Body of pancreas (tissue), 4 donors: ENCODE measurements around the gene SLF2. TPM values are rescaled to one million over a fixed set of nuclear protein-coding genes. Genes with fewer than 3 reads are reported as not detected.

Experiments used
- ATAC-seq: fragments of 150-250 bp; one replicate; pipeline ENCODE4 v1.9.1; 2016
- DNase-seq, 4 donors: peaks; one replicate each; pipeline ENCODE4 v3.0.0-alpha.2; 2019
- H3K27ac ChIP-seq, 4 donors: fragments of 200-600 bp; sonication (generic); 1 replicate in 3 of 4; 2 replicates in 1 of 4; pipeline versions ENCODE4 v1.5.1 to v1.6.1; 2016 to 2019; ENCODE audit warnings: mild to moderate bottlenecking in 1 of 4, mixed read lengths in 1 of 4, moderate library complexity in 1 of 4
- H3K27me3 ChIP-seq, 2 donors: fragments of 200-600 bp; sonication (generic); one replicate each; pipeline ENCODE4 v1.6.0; 2016; ENCODE audit warnings: mild to moderate bottlenecking in 1 of 2
- H3K36me3 ChIP-seq, 2 donors: fragments of 200-600 bp; sonication (generic); replicated peaks in 1 of 2; 2 replicates each; pipeline ENCODE4 v1.5.1; 2016; ENCODE audit warnings: low read depth in 2 of 2; ENCODE audit not compliant: insufficient read depth in 1 of 2
- H3K4me1 ChIP-seq: fragments of 200-600 bp; sonication (generic); one replicate; pipeline ENCODE4 v1.6.0; 2016
- H3K4me3 ChIP-seq, 2 donors: fragments of 200-600 bp; sonication (generic); 1 replicate in 1 of 2; 2 replicates in 1 of 2; pipeline ENCODE4 v1.5.1; 2016 to 2019
- H3K9me3 ChIP-seq, 3 donors: fragments of 200-600 bp; sonication (generic); 1 replicate in 2 of 3; 2 replicates in 1 of 3; pipeline ENCODE4 v1.5.1; 2016
- POLR2A ChIP-seq, 3 donors: fragments of 450-650 bp; IDR thresholded peaks; one replicate each; pipeline ENCODE4 v1.6.1; 2016; ENCODE audit warnings: antibody characterized with exemption in 3 of 3, mild to moderate bottlenecking in 2 of 3
- WGBS, 2 donors: methylation state at CpG; one replicate each; pipeline ENCODE4 v1.1.5; 2017; 5-methylcytosine and 5-hydroxymethylcytosine counted together
- intact Hi-C: fragments of 100-400 bp; cut with DNase I; formaldehyde crosslinking; loops from one replicate; pipeline ENCODE4 v1.15.1; 2023
- total RNA-seq, 2 donors: library from RNA; depleted of rRNA; stranded (reverse); fragments of >200 nt; gene quantifications; one replicate each; pipeline ENCODE4 v1.1.0, GENCODE V29; 2016
- TF ChIP-seq, protein P1 (sequence below), 7 experiments: fragments of 450-650 bp in 4 of 7; fragments of 200-600 bp in 3 of 7; sonication (generic) in 3 of 7; IDR thresholded peaks; one replicate each; pipeline ENCODE4 v1.5.1; 2016 to 2019; ENCODE audit warnings: antibody characterized with exemption in 7 of 7

Gene SLF2
- total RNA-seq, 2 donors from 2014 or later = 16.2 to 26.7 TPM

- H3K36me3 ChIP-seq = peaks cover 3 to 4% of the 10 kb centered on the region in 2 donors
- no peaks in the 10 kb centered on the region for H3K9me3 ChIP-seq
- no peak overlapping the region for H3K4me3 ChIP-seq
- no peaks in the 10 kb centered on the region for H3K27me3 ChIP-seq
- ATAC-seq (no peak), DNase-seq (no peak)
- 88 to 92% methylated on average over 7 to 18 of the region's 22 CpGs for WGBS, 2 donors
- H3K27ac ChIP-seq = no peak overlapping the region
- peaks cover 13% of the 10 kb centered on the region for H3K4me1 ChIP-seq
- TF ChIP-seq, protein P1, sequence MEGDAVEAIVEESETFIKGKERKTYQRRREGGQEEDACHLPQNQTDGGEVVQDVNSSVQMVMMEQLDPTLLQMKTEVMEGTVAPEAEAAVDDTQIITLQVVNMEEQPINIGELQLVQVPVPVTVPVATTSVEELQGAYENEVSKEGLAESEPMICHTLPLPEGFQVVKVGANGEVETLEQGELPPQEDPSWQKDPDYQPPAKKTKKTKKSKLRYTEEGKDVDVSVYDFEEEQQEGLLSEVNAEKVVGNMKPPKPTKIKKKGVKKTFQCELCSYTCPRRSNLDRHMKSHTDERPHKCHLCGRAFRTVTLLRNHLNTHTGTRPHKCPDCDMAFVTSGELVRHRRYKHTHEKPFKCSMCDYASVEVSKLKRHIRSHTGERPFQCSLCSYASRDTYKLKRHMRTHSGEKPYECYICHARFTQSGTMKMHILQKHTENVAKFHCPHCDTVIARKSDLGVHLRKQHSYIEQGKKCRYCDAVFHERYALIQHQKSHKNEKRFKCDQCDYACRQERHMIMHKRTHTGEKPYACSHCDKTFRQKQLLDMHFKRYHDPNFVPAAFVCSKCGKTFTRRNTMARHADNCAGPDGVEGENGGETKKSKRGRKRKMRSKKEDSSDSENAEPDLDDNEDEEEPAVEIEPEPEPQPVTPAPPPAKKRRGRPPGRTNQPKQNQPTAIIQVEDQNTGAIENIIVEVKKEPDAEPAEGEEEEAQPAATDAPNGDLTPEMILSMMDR (IDR thresholded peaks at IDR 0.05) = no peak
- TF ChIP-seq POLR2A (IDR thresholded peaks at IDR 0.05) = no peak
- intact Hi-C loops = no loop called here
Measured at GRCh38 chr10:101010329-101010728, 97.6 kb downstream of the SLF2 start.

DNA sequence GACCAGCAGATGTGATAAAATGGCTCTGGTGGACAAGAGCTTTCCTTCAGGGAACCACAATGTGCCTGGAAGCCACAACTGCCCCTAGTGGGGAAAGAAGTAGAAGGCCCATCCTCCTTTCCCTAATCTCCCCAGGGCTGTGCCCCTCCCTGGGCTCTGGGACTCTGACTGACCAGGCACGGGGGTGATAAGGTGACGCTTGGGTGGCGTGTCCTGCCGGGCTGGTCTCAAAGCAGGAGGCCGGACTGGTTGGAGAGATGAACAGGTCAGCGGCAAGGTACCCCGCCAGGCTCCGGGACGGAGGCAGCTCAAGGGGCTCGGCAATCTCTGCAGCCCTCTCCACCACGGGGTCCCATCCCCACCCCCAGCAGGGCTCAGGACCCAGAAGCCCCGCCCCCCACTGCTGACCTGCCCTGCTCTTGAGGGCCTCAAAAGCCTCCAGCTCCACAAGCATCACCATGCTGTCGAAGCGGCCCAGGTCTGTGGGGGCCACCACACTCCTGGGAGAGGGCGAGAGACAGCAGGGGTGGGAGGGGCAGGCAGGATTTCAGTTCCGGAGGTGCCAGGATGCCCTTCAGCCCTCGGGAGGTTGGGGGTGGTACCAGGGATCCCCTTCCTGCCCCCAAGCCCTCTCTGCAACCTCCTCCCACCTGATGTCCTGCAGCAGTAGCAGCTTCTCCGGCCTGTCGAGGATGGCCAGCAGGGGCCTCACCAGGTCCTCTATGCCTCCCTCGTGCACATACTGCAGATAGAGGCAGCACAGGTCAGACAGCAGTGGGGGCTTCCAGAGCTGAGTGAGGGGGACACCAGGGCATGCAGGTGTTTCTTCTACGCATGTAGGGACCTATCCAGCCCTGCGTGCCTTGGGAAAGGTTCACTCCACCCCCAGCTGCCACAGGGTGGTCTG is 99.0 kb downstream of the SLF2 start:
- Histone ChIP-seq H3K27me3 (no peaks in the 10 kb centered on the region), H3K4me1 (peaks cover 13% of the 10 kb centered on the region), H3K27ac (no peak overlapping the region), H3K4me3 (no peak overlapping the region), H3K36me3 (no peaks in the 10 kb centered on the region), H3K9me3 (no peaks in the 10 kb centered on the region)
- DNase-seq (no peak), ATAC-seq (no peak)
- no peak for TF ChIP-seq POLR2A (IDR thresholded peaks at IDR 0.05)
- TF ChIP-seq, protein P1 (IDR thresholded peaks at IDR 0.05) = peak in 3 of 7 experiments; percentile 15 to 19 (median 19)
- intact Hi-C loops = no loop called here
- 49 to 52% methylated on average over 11 to 22 of the region's 22 CpGs for WGBS, 2 donors

DNA sequence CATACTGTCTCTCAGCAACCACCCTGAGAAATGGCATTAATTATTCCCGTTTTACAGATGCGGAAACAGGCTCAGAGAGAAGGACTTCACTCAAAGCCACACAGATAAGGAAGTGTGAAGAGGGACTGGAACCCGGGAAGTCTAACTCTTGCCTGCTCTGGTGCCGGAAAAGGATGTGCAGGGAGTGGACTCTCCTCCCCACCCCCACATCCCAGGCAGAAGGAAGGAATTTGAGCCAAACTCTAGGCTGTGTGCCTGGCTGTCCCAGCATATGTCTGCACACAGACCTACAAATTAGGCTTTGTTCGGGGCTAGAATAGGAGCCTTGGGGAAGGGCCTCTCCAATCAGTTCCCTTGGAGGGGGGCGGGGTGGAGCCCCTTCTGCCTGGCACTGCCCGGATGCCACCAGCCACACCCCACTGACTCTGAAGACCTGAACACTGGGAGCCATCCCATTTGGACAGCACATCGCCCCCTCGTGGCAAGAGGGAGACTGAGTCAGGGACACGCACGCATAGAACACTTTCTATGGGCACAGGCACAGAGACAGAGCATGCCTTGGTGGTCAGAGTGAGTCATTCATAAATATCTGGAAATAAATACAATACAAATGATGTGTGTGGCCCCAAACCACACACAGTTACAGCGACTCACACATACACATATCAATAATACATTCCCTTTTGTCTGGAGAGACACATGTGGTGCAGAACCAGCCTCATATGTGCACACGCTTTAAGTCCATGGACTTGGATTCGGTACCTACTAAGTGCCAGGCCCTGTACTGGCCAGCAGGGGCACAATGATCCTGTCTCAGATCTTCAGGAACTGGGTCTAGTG is 100.0 kb downstream of the SLF2 start:
- no peaks in the 10 kb centered on the region for H3K36me3 ChIP-seq
- peak; percentile 81 for ATAC-seq
- 18 to 23% methylated on average over 11 to 14 of the region's 14 CpGs for WGBS, 2 donors
- peaks cover 13% of the 10 kb centered on the region for H3K4me1 ChIP-seq
- no peaks in the 10 kb centered on the region for H3K9me3 ChIP-seq
- intact Hi-C loops = no loop called here
- peak; percentile 83 to 91 (median 89) for DNase-seq
- no peak overlapping the region for H3K4me3 ChIP-seq
- H3K27me3 ChIP-seq = no peaks in the 10 kb centered on the region
- TF ChIP-seq, protein P1 (IDR thresholded peaks at IDR 0.05) = peak; percentile 71 to 98 (median 88)
- no peak for TF ChIP-seq POLR2A (IDR thresholded peaks at IDR 0.05)
- H3K27ac ChIP-seq = peak overlapping the region in 2 of 4 donors; percentile 14 to 15

- no peaks in the 10 kb centered on the region for H3K36me3 ChIP-seq
- ATAC-seq (no peak), DNase-seq (no peak)
- no peaks in the 10 kb centered on the region for H3K27me3 ChIP-seq
- no peaks in the 10 kb centered on the region for H3K9me3 ChIP-seq
- intact Hi-C loops = no loop called here
- no peak overlapping the region for H3K4me3 ChIP-seq
- 32 to 39% methylated on average over 9 of the region's 9 CpGs for WGBS, 2 donors
- no peak for TF ChIP-seq POLR2A (IDR thresholded peaks at IDR 0.05)
- TF ChIP-seq, protein P1 (IDR thresholded peaks at IDR 0.05) = no peak
- H3K4me1 ChIP-seq = peaks cover 13% of the 10 kb centered on the region
- H3K27ac ChIP-seq = no peak overlapping the region
Measured at GRCh38 chr10:101013365-101013825, 100.6 kb downstream of the SLF2 start.
